ENCODE data around the gene PRPF38B. TPM values are rescaled to one million over a fixed set of nuclear protein-coding genes. Genes with fewer than 3 reads are reported as not detected.

The PRPF38B gene
- total and polyA plus RNA-seq, 9 of the 15 experiments (the other 6 are each of a cell fraction or from before 2014, with no cell fraction given), result 25.3 to 85.5 (median 66.4) TPM

DNA sequence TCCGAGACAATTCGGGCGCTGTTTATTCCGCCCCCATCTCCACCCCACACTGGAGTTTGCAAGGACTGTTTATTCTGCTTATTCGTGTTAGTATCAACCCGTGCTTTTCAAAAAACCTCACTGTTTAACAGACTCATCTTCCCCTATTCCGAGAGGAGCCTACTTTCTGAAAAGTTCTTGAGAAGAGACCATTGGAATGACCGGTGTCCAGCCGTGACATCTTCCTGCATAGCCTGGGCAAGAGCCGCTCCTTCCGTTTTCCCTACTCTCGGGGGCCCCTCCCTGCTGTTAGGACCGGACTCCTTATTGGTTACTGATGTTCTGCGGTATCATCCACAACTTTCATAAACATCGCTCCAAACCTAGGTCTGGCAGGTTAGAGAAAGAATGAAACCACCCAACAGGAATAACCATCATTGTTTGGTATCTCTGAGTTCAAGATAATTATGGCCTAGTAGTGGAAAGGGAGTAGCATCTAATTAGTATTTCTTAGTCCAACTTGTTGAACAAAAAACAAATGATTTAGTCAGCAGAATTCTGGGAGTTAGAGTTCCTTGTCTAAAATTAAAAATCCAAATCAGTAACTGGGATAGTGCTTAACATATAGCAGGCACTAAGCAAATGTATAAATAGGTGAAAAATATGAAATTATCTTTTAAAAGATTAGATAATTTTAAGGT, 55.2 kb downstream of the PRPF38B start (continued):
- TF ChIP-seq, protein P1, sequence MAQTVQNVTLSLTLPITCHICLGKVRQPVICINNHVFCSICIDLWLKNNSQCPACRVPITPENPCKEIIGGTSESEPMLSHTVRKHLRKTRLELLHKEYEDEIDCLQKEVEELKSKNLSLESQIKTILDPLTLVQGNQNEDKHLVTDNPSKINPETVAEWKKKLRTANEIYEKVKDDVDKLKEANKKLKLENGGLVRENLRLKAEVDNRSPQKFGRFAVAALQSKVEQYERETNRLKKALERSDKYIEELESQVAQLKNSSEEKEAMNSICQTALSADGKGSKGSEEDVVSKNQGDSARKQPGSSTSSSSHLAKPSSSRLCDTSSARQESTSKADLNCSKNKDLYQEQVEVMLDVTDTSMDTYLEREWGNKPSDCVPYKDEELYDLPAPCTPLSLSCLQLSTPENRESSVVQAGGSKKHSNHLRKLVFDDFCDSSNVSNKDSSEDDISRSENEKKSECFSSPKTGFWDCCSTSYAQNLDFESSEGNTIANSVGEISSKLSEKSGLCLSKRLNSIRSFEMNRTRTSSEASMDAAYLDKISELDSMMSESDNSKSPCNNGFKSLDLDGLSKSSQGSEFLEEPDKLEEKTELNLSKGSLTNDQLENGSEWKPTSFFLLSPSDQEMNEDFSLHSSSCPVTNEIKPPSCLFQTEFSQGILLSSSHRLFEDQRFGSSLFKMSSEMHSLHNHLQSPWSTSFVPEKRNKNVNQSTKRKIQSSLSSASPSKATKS (CRISPR knock-in tag; IDR thresholded peaks at IDR 0.05), result no peak
- TF ChIP-seq ZNF696 (CRISPR knock-in tag; conservative IDR thresholded peaks at IDR 0.05) (no peak), CHD4 (IDR thresholded peaks at IDR 0.05; ENCODE audit: insufficient read depth, insufficient replicate concordance, low read depth, low read length, poor library complexity, severe bottlenecking) (peak; percentile 6), CBFA2T2 (conservative IDR thresholded peaks at IDR 0.05) (no peak), YBX1 (IDR thresholded peaks at IDR 0.05) (no peak), TSC22D4 (tag; IDR thresholded peaks at IDR 0.05) (no peak), POLR2H (tag; IDR thresholded peaks at IDR 0.05; ENCODE audit: low read depth) (peak; percentile 80), MAFK (IDR thresholded peaks at IDR 0.05; ENCODE audit: low read length) (peak; percentile 13; the same call in 1 of the 2 replicates), RBM15 (IDR thresholded peaks at IDR 0.05; ENCODE audit: insufficient read depth, low read length) (no peak), GABPB2 (CRISPR knock-in tag; conservative IDR thresholded peaks at IDR 0.05) (no peak), YY1 (IDR thresholded peaks at IDR 0.05; ENCODE audit: borderline replicate concordance in 1 of 3, control insufficient read depth in 1 of 3, extremely low read depth in 1 of 3, insufficient read depth in 3 of 3, insufficient read length in 1 of 3, insufficient replicate concordance in 2 of 3, low read depth in 1 of 3, low read length in 2 of 3) (peak in 1 of 3 experiments; percentile 71), ELF4 (CRISPR knock-in tag; IDR thresholded peaks at IDR 0.05) (no peak), ZNF232 (CRISPR knock-in tag; IDR thresholded peaks at IDR 0.05) (no peak), POLR3A (IDR thresholded peaks at IDR 0.05; ENCODE audit: borderline replicate concordance, extremely low read depth, insufficient read depth, insufficient read length) (no peak), ZNF644 (tag; IDR thresholded peaks at IDR 0.05; ENCODE audit: low read depth) (no peak), ZNF133 (CRISPR knock-in tag; IDR thresholded peaks at IDR 0.05) (no peak), NFIC (IDR thresholded peaks at IDR 0.05) (0 out of 2 replicates have a peak, but pooled peaks have one; percentile 23), FOXA1 (IDR thresholded peaks at IDR 0.05; ENCODE audit: borderline replicate concordance) (no peak)
- TF ChIP-seq, protein P2, sequence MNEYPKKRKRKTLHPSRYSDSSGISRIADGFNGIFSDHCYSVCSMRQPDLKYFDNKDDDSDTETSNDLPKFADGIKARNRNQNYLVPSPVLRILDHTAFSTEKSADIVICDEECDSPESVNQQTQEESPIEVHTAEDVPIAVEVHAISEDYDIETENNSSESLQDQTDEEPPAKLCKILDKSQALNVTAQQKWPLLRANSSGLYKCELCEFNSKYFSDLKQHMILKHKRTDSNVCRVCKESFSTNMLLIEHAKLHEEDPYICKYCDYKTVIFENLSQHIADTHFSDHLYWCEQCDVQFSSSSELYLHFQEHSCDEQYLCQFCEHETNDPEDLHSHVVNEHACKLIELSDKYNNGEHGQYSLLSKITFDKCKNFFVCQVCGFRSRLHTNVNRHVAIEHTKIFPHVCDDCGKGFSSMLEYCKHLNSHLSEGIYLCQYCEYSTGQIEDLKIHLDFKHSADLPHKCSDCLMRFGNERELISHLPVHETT (CRISPR knock-in tag; conservative IDR thresholded peaks at IDR 0.05 in 1 of 2, IDR thresholded peaks at IDR 0.05 in 1 of 2), result no peak
- TF ChIP-seq, protein P3, sequence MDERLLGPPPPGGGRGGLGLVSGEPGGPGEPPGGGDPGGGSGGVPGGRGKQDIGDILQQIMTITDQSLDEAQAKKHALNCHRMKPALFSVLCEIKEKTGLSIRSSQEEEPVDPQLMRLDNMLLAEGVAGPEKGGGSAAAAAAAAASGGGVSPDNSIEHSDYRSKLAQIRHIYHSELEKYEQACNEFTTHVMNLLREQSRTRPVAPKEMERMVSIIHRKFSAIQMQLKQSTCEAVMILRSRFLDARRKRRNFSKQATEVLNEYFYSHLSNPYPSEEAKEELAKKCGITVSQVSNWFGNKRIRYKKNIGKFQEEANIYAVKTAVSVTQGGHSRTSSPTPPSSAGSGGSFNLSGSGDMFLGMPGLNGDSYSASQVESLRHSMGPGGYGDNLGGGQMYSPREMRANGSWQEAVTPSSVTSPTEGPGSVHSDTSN (CRISPR knock-in tag; IDR thresholded peaks at IDR 0.05; ENCODE audit: low read depth), result no peak
- TF ChIP-seq, protein P3 (tag; conservative IDR thresholded peaks at IDR 0.05; ENCODE audit: low read depth), result no peak

Data from K562 (cell line).